ENCODE measurements around the gene HPCAL1.
A peak's percentile ranks its signal among the peaks of the same experiment; 100 is the strongest.
"Not testable (repeated sequence)": the region's sequence is repeated elsewhere in the genome, so short reads cannot be mapped to it uniquely, and the experiment has no call there.

HPCAL1 gene

GRCh38 chr2:10430886-10431622, 128.3 kb downstream of the HPCAL1 start:
- no peak for DNase-seq

- no peak for DNase-seq
Observed at GRCh38 chr2:10431797-10432196, 129.1 kb downstream of the HPCAL1 start.

- no peak for DNase-seq
Observed at GRCh38 chr2:10432311-10433181, 129.8 kb downstream of the HPCAL1 start.

GRCh38 chr2:10433264-10433946, 130.7 kb downstream of the HPCAL1 start:
- no peak for DNase-seq

GRCh38 chr2:10433947-10434885, 131.5 kb downstream of the HPCAL1 start:
- DNase-seq: no peak

GRCh38 chr2:10434886-10435819, 132.4 kb downstream of the HPCAL1 start:
- DNase-seq: peak; percentile 22 to 81

GRCh38 chr2:10435820-10436204, 133.1 kb downstream of the HPCAL1 start:
- DNase-seq: no peak

GRCh38 chr2:10436583-10437110, 133.9 kb downstream of the HPCAL1 start:
- no peak for DNase-seq

- DNase-seq: no peak
Observed at GRCh38 chr2:10437806-10438205, 135.1 kb downstream of the HPCAL1 start.

GRCh38 chr2:10438688-10439087, 136.0 kb downstream of the HPCAL1 start:
- no peak for DNase-seq

- DNase-seq: no peak
Observed at GRCh38 chr2:10439185-10439879, 136.6 kb downstream of the HPCAL1 start.

- no peak for DNase-seq
Observed at GRCh38 chr2:10439971-10440370, 137.3 kb downstream of the HPCAL1 start.

- no peak for DNase-seq
Observed at GRCh38 chr2:10440736-10441135, 138.0 kb downstream of the HPCAL1 start.

GRCh38 chr2:10441948-10442347, 139.2 kb downstream of the HPCAL1 start:
- DNase-seq: no peak

- not testable (repeated sequence) for DNase-seq
Observed at GRCh38 chr2:10442469-10443126, 139.9 kb downstream of the HPCAL1 start.

- no peak for DNase-seq
Observed at GRCh38 chr2:10444463-10444862, 141.8 kb downstream of the HPCAL1 start.

GRCh38 chr2:10446631-10447030, 143.9 kb downstream of the HPCAL1 start:
- no peak for DNase-seq

- DNase-seq: peak in 1 of 2 experiments; percentile 29
Observed at GRCh38 chr2:10447300-10447894, 144.7 kb downstream of the HPCAL1 start.

- peak; percentile 79 to 88 for DNase-seq
Observed at GRCh38 chr2:10447895-10448575, 145.3 kb downstream of the HPCAL1 start, which contains the start of gene ODC1. Gene ODC1, minus strand, starts transcription at chr2:10448327. Its CDS starts 3,295 bp downstream, at chr2:10445032.
